GM23338 (cell line): ENCODE results near the gene ASL.

Experiments
- CREB1 ChIP-seq: fragments of 250-450 bp; sonication (Bioruptor Pico); IDR thresholded peaks from 2 replicates; pipeline ENCODE4 v1.5.0; 2020; ENCODE audit warnings: low read depth, mild to moderate bottlenecking, moderate library complexity
- CTCF ChIP-seq, 2 experiments: fragments of 200-600 bp in 1 of 2; sonication (generic) in 1 of 2; conservative IDR thresholded peaks; 2 replicates each; pipeline versions ENCODE4 v1.5.1 to v1.6.1; 2016 to 2017; ENCODE audit warnings: antibody characterized with exemption in 2 of 2, low read depth in 2 of 2, mild to moderate bottlenecking in 2 of 2, moderate library complexity in 1 of 2
- ETS1 ChIP-seq: IDR thresholded peaks from 2 replicates; pipeline ENCODE4 v1.6.1; 2016; ENCODE audit warnings: antibody characterized with exemption
- EZH2 ChIP-seq: fragments of 200-600 bp; sonication (generic); IDR thresholded peaks from one replicate; pipeline ENCODE4 v1.8.0; 2017; ENCODE audit warnings: antibody characterized with exemption, mild to moderate bottlenecking, low read depth; ENCODE audit not compliant: unreplicated experiment
- EZH2phosphoT487 ChIP-seq: fragments of 200-600 bp; sonication (generic); IDR thresholded peaks from one replicate; pipeline ENCODE4 v1.8.1; 2018; ENCODE audit warnings: antibody characterized with exemption; ENCODE audit not compliant: unreplicated experiment
- JUNB ChIP-seq: IDR thresholded peaks from one replicate; pipeline ENCODE4 v1.6.1; 2016; ENCODE audit warnings: antibody characterized with exemption; ENCODE audit not compliant: unreplicated experiment
- NANOG ChIP-seq: IDR thresholded peaks from 2 replicates; pipeline ENCODE4 v1.6.1; 2016; ENCODE audit warnings: antibody characterized with exemption, borderline replicate concordance
- POLR2AphosphoS5 ChIP-seq: IDR thresholded peaks from 2 replicates; pipeline ENCODE4 v1.6.1; 2016; ENCODE audit warnings: antibody characterized with exemption, low read depth
- REST ChIP-seq: IDR thresholded peaks from one replicate; pipeline ENCODE4 v1.6.1; 2018; ENCODE audit warnings: antibody characterized with exemption; ENCODE audit not compliant: unreplicated experiment
- STAT1 ChIP-seq: IDR thresholded peaks from one replicate; pipeline ENCODE4 v1.6.1; 2016; ENCODE audit warnings: antibody characterized with exemption; ENCODE audit not compliant: unreplicated experiment
- ZNF114 ChIP-seq: fragments of 250-450 bp; sonication (Bioruptor Pico); IDR thresholded peaks from 2 replicates; pipeline ENCODE4 v1.5.0; 2020; ENCODE audit warnings: mild to moderate bottlenecking, moderate library complexity
- ZNF331 ChIP-seq: fragments of 250-450 bp; sonication (Bioruptor Pico); IDR thresholded peaks from 2 replicates; pipeline ENCODE4 v1.5.0; 2020; ENCODE audit warnings: low read depth, mild to moderate bottlenecking, moderate library complexity

GRCh38 chr7:66140924-66141323 lies 65.3 kb downstream of the ASL start:
- peak; percentile 51 to 65 for TF ChIP-seq CTCF (conservative IDR thresholded peaks at IDR 0.05; ENCODE audit: low read depth in 2 of 2)
- TF ChIP-seq EZH2 = no peak
- TF ChIP-seq REST = no peak
- no peak for TF ChIP-seq POLR2AphosphoS5
- no peak for TF ChIP-seq STAT1
- no peak for TF ChIP-seq CREB1 (CRISPR knock-in tag)
- no peak for TF ChIP-seq ZNF114 (CRISPR knock-in tag)
- TF ChIP-seq EZH2phosphoT487 = no peak
- no peak for TF ChIP-seq JUNB
- TF ChIP-seq ETS1 = no peak
- TF ChIP-seq NANOG = no peak
- no peak for TF ChIP-seq ZNF331 (CRISPR knock-in tag)
